Endothelial cell of umbilical vein (primary cell): Measurements from ENCODE around the gene RHBDF1. TPM values are rescaled to one million over a fixed set of nuclear protein-coding genes. Genes with fewer than 3 reads are reported as not detected.
A peak's percentile ranks its signal among the peaks of the same experiment; 100 is the strongest.

Experiments
- BruUV-seq: library from RNA; stranded (reverse); fragments of 400-500 nt; replicated peaks from 2 replicates; lab custom pipeline; 2021; lab: Mats Ljungman, UMichigan
- CTCF ChIA-PET: fragments of 300-600, 350-600 bp; sonication (Branson Sonifier 250); formaldehyde crosslinking; loops from one replicate; lab custom pipeline; 2021; ENCODE audit warnings: antibody characterized with exemption, inconsistent platforms; lab: Charles Lee
- POLR2A ChIA-PET: fragments of 300-600, 350-600 bp; sonication (Branson Sonifier 250); formaldehyde crosslinking; loops from one replicate; lab custom pipeline; 2021; ENCODE audit warnings: antibody characterized with exemption, inconsistent platforms; lab: Charles Lee
- DNase-seq: peaks from one replicate; pipeline ENCODE4 v3.0.0-alpha.2; 2011; ENCODE audit warnings: low read depth, low spot score
- FAIRE-seq: peaks from 2 replicates; lab custom pipeline; 2011; peaks lifted over from hg19 to GRCh38; lab: Jason Lieb, UNC
- H2AFZ ChIP-seq: 2 replicates; pipeline ENCODE4 v1.6.0; 2012; ENCODE audit warnings: low read depth, low read length, control low read depth, inconsistent platforms
- H3K27ac ChIP-seq: 2 replicates; pipeline ENCODE4 v1.5.1; 2011; ENCODE audit warnings: low read depth, mild to moderate bottlenecking, control low read depth, low read length, moderate library complexity; ENCODE audit not compliant: insufficient read depth
- H3K27me3 ChIP-seq, 2 experiments: 2 replicates each; pipeline versions ENCODE4 v1.6.0 to v1.6.1; 2011; ENCODE audit warnings: low read length in 2 of 2, mixed read lengths in 1 of 2; ENCODE audit not compliant: control insufficient read depth in 2 of 2, insufficient read depth in 2 of 2
- H3K36me3 ChIP-seq, 2 experiments: 2 replicates in 1 of 2; 3 replicates in 1 of 2; pipeline ENCODE4 v1.5.1; 2011; ENCODE audit warnings: low read length in 2 of 2, mild to moderate bottlenecking in 1 of 2, moderate library complexity in 1 of 2; ENCODE audit not compliant: control insufficient read depth in 2 of 2, insufficient read depth in 2 of 2; ENCODE audit errors: extremely low read depth in 1 of 2
- H3K4me1 ChIP-seq: 3 replicates; pipeline ENCODE4 v1.5.1; 2011; ENCODE audit warnings: mild to moderate bottlenecking, low read length; ENCODE audit not compliant: control insufficient read depth, insufficient read depth; ENCODE audit errors: extremely low read depth
- H3K4me2 ChIP-seq: 2 replicates; pipeline ENCODE4 v1.6.1; 2011; ENCODE audit warnings: low read length, control low read depth, mixed read lengths; ENCODE audit not compliant: insufficient read depth
- H3K4me3 ChIP-seq, 3 experiments: fragments of 200-600 bp in 1 of 3; sonication (generic), shearing (Covaris generic) in 1 of 3; replicated peaks in 1 of 3; 2 replicates each; pipeline ENCODE4 v1.5.1; 2011 to 2016; ENCODE audit warnings: control low read depth in 3 of 3, low read length in 3 of 3, mild to moderate bottlenecking in 2 of 3, inconsistent platforms in 1 of 3, low read depth in 1 of 3, moderate library complexity in 1 of 3; ENCODE audit not compliant: insufficient read depth in 1 of 3
- H3K79me2 ChIP-seq: 2 replicates; pipeline ENCODE4 v1.6.0; 2012; ENCODE audit warnings: low read length, inconsistent platforms; ENCODE audit not compliant: control insufficient read depth, insufficient read depth
- H3K9ac ChIP-seq: replicated peaks from 2 replicates; pipeline ENCODE3; 2011; ENCODE audit warnings: low read length, control low read depth; ENCODE audit not compliant: insufficient read depth; ENCODE audit errors: extremely low read depth
- H3K9me1 ChIP-seq: replicated peaks from 3 replicates; pipeline ENCODE4 v1.6.0; 2011; ENCODE audit warnings: mild to moderate bottlenecking, low read length; ENCODE audit not compliant: control insufficient read depth, insufficient read depth; ENCODE audit errors: extremely low read depth
- H3K9me3 ChIP-seq: replicated peaks from 2 replicates; pipeline ENCODE4 v1.5.1; 2012; ENCODE audit warnings: low read length, inconsistent platforms; ENCODE audit not compliant: control insufficient read depth, insufficient read depth
- H4K20me1 ChIP-seq: replicated peaks from 2 replicates; pipeline ENCODE3; 2011; ENCODE audit warnings: mild to moderate bottlenecking, low read length; ENCODE audit not compliant: control insufficient read depth, insufficient read depth; ENCODE audit errors: extremely low read depth
- CTCF ChIP-seq, 2 donors: IDR thresholded peaks; 1 replicate in 1 of 2; 2 replicates in 1 of 2; pipeline ENCODE4 v1.5.1; 2011; ENCODE audit warnings: low read length in 2 of 2, mild to moderate bottlenecking in 2 of 2, moderate library complexity in 2 of 2, control low read depth in 1 of 2, inconsistent platforms in 1 of 2, low read depth in 1 of 2; ENCODE audit not compliant: insufficient read depth in 1 of 2; ENCODE audit errors: extremely low read depth in 1 of 2
- EZH2 ChIP-seq: IDR thresholded peaks from 2 replicates; pipeline ENCODE4 v1.6.1; 2012; ENCODE audit warnings: borderline replicate concordance, low read depth, mild to moderate bottlenecking, moderate library complexity, low read length, inconsistent platforms; ENCODE audit not compliant: severe bottlenecking
- FOS ChIP-seq: IDR thresholded peaks from 2 replicates; pipeline ENCODE4 v1.6.1; 2011; ENCODE audit warnings: mild to moderate bottlenecking, low read length, moderate library complexity, borderline replicate concordance; ENCODE audit not compliant: insufficient read depth
- GATA2 ChIP-seq: IDR thresholded peaks from 2 replicates; pipeline ENCODE4 v1.7.0; 2011; ENCODE audit warnings: low read depth, mild to moderate bottlenecking, moderate library complexity, mixed read lengths, low read length; ENCODE audit not compliant: insufficient read length, insufficient read depth
- JUN ChIP-seq: IDR thresholded peaks from 2 replicates; pipeline ENCODE4 v1.6.1; 2011; ENCODE audit warnings: borderline replicate concordance, low read depth; ENCODE audit not compliant: insufficient read length, insufficient read depth
- MAX ChIP-seq: IDR thresholded peaks from 2 replicates; pipeline ENCODE4 v1.6.1; 2011; ENCODE audit not compliant: insufficient read depth, insufficient read length
- MYC ChIP-seq: IDR thresholded peaks from one replicate; pipeline ENCODE4 v1.6.1; 2011; ENCODE audit warnings: mild to moderate bottlenecking, low read depth, low read length
- POLR2A ChIP-seq: IDR thresholded peaks from 2 replicates; pipeline ENCODE4 v1.6.1; 2012; ENCODE audit warnings: low read depth, mild to moderate bottlenecking, control low read depth, low read length
- POLR2AphosphoS5 ChIP-seq: IDR thresholded peaks from 2 replicates; pipeline ENCODE4 v1.6.1; 2012; ENCODE audit warnings: low read depth, mild to moderate bottlenecking, control low read depth, low read length, moderate library complexity; ENCODE audit not compliant: insufficient read depth
- dilution Hi-C: fragments of 300-500 bp; cut with MboI; formaldehyde crosslinking; loops from one replicate; pipeline ENCODE4 v1.15.0; 2019; ENCODE audit warnings: low sequenced_read_pairs; ENCODE audit not compliant: extremely low pct_ligation_motif_present
- intact Hi-C: fragments of 100-400 bp; cut with micrococcal nuclease; formaldehyde crosslinking; loops from one replicate; pipeline ENCODE4 v1.10.0; 2022
- polyA plus RNA-seq, 4 experiments: library from polyadenylated mRNA; depleted of rRNA in 3 of 4; stranded (reverse) in 3 of 4; unstranded in 1 of 4; fragments of >200 nt; gene quantifications; 2 replicates each; pipeline versions ENCODE4 v1.2.1 to v1.2.3, GENCODE V29; 2011 to 2012; ENCODE audit warnings: missing spikeins in 1 of 4
- total RNA-seq: library from RNA; stranded (reverse); gene quantifications from 2 replicates; pipeline ENCODE4 v1.2.3, GENCODE V29; 2021

Gene RHBDF1
- total and polyA plus RNA-seq, 2 donors (not counting 3 experiments of a cell fraction or from before 2014, with no cell fraction given): 57.0 to 113 TPM

- TF ChIP-seq CTCF (IDR thresholded peaks at IDR 0.05; ENCODE audit: extremely low read depth in 1 of 2, insufficient read depth in 1 of 2, low read depth in 1 of 2, low read length in 2 of 2) (no peak), POLR2AphosphoS5 (no peak), MYC (no peak), JUN (no peak), FOS (no peak), POLR2A (no peak), MAX (no peak), GATA2 (no peak), EZH2 (no peak)
- Histone ChIP-seq H3K9me1 (no peaks in the 10 kb centered on the region), H3K4me3 (no peak overlapping the region), H3K27me3 (no peaks in the 10 kb centered on the region), H3K4me1 (peaks cover 5% of the 10 kb centered on the region), H3K9ac (no peak overlapping the region), H3K4me2 (no peak overlapping the region), H4K20me1 (no peaks in the 10 kb centered on the region), H3K9me3 (no peaks in the 10 kb centered on the region), H3K27ac (peak overlapping the region; percentile 11), H3K36me3 (peaks cover 0 to 9% of the 10 kb centered on the region in 2 experiments), H3K79me2 (no peaks in the 10 kb centered on the region), H2AFZ (no peak overlapping the region)
- intact Hi-C loops: no loop called here
- DNase-seq (peak; percentile 65), FAIRE-seq (no peak)
- CTCF ChIA-PET: interaction anchor here (1.4 to 6.0 kb wide), 3 partner anchors 37 to 260 kb away, joined by 5 to 130 read pairs (median 7); partner anchors contain the start of gene HBQ1
- no TSS peak for BruUV-seq
- dilution Hi-C loops: no loop called here
- POLR2A ChIA-PET: no interaction called here
These were observed 29.8 kb upstream of the RHBDF1 start for GRCh38 chr16:102060-102855.
